GM19240 (cell line): Measurements from ENCODE around the gene RAB11FIP5.
"Not testable (repeated sequence)": the region's sequence is repeated elsewhere in the genome, so short reads cannot be mapped to it uniquely, and the experiment has no call there.

ENCODE experiments used
- DNase-seq: peaks from one replicate; pipeline ENCODE4 v3.0.0; 2011; ENCODE audit warnings: low spot score; ENCODE audit not compliant: insufficient read length

The RAB11FIP5 gene

DNA sequence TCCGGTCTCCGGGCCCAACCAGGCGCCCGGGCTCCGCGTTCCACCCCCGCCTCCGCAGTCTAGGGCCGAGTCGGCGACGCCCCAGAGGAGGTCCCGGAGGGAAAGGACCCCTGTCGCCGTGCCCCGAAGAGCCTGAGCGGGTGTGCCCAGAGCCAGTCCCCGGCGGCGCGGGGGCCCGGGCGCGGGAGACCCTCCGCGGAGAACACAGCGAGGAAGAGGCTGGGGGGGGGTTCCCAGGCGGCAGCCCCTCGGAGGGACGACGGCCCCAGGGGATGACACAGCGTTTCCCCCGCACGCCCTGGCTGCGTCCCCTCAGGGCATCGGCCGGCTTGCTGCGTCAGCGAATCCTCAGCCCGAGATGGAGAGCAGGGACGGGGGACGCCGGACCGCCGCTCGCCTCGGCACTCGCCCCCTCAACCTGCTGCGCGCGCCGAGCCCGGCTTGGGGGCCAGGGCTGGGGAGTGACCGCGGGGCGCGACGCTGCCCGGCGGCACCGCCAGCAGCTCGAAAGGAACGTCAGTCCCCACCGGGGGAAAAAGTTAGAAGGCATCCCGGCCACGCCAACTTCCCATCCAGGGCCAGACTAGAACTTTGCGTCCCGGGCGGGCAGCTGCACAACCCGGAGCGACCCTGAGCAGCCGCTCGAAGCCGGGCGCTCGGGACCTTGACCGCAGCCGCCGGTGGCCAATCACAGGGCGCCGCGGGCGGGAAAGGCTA, 41.9 kb downstream of the RAB11FIP5 start:
- DNase-seq = no peak

DNA sequence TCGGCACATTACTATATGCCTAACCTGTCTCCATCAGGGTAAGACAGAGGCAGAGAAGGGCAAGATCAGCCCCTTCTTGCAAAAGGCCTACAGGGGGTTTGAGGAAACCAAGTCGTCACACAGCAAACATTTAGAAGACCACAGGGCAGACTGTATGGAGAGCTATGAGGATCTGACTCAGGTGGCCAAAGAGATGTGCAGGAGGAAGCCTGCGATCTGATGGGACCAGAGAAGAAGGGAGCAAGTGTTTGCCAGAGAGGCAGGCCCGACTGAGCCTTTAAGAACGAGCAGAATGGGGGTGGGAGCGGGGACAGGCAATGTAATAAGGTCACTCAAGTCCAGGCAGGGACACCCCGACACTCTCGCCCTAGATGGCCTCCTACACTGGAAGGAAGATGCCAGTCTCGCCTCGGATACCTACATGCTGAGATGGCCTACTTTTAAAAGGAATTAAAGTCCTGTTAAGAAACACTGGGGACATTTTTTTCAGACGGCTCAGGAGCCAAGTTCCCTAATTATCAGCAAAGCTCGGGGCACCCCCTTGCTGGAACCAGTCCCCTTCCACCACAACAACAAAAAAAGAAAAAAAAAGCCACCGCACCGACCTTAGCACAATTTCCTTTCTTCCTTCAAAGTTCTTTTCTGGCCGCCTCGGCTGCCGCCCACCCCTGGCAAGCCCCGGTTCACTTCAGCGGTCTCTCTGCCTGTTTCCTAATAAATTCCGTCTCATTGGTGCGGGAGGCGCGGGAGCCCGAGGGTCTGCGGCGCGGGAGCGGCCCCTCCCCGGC, 42.7 kb downstream of the RAB11FIP5 start:
- no peak for DNase-seq

DNA sequence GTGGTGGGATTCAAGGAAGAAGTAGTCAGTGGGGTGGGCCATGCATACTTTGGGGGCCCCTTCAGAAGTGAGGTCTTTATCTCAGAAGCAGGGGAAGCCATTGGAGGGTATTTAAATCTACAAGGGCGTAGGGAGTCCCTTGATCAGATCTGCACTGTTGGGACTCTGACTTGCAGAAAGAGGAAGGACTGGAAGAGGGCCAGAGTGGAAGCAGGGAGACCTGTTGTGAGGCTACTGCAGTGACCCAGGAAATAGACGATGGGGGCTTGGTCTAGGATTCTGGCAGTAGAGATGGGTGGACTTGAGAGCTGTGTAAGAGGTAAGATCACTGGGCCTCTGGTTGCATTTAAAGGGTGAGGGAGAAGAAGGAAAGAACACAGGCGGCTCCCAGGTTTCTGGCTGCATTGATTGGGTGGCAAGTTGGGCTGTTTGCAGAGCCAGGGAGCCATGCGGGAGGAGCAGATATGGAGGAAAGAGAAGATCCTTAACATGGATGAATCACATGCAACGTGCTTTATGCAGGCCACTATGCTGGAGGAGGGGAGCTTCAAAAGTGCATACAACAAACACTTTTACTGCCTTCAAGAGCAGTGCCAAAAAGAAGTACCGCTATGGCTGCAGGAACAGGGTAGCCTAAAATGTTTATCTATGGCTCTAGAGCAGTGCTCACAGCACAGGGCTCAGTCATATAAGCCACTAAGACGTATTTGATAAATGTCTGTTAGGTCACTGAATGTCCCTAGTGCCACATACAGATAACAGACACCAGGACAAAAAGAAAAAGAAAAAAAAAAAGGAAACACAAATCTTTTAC, 43.5 kb downstream of the RAB11FIP5 start:
- DNase-seq = no peak

GRCh38 chr2:73068147-73068546, 44.6 kb downstream of the RAB11FIP5 start:
- DNase-seq = no peak

- DNase-seq = no peak
These were observed 45.7 kb downstream of the RAB11FIP5 start for GRCh38 chr2:73067043-73067442.

DNA sequence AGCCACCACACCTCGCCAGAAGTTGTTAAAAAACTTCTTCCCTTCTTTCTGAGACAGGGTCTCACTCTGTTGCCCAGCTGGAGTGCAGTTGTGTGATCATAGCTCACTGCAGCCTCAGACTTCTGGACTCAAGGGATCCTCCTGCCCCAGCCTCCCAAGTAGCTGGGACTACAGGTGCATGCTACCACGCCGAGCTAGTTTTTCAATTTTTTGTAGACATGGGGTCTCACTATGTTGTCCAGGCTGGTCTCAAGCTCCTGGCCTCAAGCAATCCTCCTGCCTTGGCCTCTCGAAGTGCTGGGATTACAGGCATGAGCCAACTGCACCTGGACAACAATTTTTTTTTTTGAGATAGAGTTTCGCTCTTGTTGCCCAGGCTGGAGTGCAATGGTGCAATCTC, 47.7 kb downstream of the RAB11FIP5 start:
- DNase-seq = not testable (repeated sequence)

GRCh38 chr2:73063909-73064875, 48.6 kb downstream of the RAB11FIP5 start:
- DNase-seq = no peak

GRCh38 chr2:73063472-73063871, 49.3 kb downstream of the RAB11FIP5 start:
- DNase-seq = no peak

- no peak for DNase-seq
These were observed 53.6 kb downstream of the RAB11FIP5 start for GRCh38 chr2:73059106-73059505.

DNA sequence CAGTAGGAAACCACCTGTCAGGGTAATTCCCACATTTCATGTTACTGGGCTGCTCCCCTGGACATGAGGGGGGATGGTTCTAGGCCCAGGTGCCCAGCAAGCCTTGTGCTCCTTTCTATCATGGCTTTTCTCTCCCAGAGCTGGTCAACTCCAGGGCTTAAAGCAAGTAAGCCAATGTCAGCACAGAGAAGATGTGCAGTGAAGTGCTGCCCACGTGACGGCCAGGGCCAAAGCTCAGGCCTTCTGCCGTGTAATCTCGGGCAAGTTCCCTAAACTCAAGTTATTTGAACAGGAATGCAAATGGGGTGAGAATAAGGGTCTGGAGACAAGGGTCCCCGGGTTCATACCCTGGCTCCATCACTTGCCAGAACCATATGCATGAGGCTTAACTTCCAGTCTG, 57.8 kb downstream of the RAB11FIP5 start:
- DNase-seq = no peak

GRCh38 chr2:73053316-73054114, 59.2 kb downstream of the RAB11FIP5 start:
- DNase-seq = no peak

DNA sequence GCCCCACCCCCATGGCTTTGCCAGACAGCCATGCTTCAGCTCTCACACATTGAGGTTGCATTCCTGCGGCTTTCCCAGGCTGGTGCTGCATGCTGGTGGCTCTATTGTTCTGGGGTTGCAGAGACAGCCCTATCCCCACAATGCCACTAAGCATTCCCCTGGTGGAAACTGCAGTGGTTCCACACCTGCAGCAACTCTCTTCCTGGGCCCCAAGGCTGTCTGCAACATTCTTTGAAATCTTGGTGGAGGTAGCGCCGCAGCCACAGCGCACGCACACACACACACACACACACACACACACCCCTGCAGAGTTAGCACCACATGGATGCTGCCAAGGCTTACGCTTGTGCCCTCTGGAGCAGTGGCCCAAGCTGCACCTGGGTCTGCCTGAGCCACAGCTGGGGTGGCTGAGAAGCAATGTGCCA, 62.6 kb downstream of the RAB11FIP5 start:
- no peak for DNase-seq

DNA sequence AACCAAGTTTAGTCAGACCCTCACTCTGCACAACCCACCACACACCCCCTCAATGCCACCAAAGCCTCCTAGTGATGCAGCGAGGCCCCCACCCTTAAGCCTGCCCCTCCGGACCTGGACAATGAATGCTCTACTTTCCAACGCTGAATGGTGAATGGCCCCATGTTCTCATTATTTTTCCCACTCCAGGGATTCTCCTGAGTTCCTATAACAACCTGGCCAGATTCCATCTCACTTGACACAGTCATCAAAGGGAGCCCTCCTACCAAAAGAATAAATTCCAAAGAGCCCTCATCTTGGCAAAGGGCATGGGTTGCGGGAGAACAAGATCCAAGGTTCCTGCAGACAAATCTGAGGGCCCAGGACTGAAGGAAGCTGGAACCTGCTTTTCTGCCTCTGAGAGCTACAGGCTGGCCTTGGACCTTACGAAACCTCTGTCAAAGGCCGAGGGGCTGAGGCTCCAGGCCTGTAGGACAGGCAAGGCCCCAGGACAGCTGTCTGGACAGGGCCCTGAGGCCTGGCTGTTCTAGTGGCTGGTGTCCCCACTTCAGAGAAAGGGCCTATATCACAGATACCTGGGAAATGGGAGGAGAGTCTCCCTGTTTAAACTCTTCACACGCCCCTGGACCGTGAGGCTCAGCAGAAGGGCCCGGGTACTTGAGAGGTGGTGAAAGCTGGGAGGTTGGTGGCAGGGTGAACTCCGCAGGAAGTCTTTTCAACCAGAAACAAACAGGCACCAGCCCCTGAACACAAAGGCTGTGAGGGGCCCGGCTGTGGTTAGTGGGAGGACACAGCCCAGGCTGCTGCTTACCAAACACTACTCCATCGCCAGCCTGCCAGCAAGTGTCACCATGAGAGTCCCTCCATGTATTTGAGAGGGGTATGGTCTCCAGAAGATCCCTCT, 68.6 kb downstream of the RAB11FIP5 start:
- DNase-seq = no peak

GRCh38 chr2:73043276-73043675, 69.5 kb downstream of the RAB11FIP5 start:
- DNase-seq = no peak

- no peak for DNase-seq
These were observed 74.7 kb downstream of the RAB11FIP5 start for GRCh38 chr2:73037947-73038585.

GRCh38 chr2:73036766-73037165, 76.0 kb downstream of the RAB11FIP5 start:
- no peak for DNase-seq

- DNase-seq = no peak
These were observed 76.6 kb downstream of the RAB11FIP5 start for GRCh38 chr2:73035899-73036711.
